OCI-LY7 (cell line): ENCODE measurements around the gene PCDHGA7. TPM values are rescaled to one million over a fixed set of nuclear protein-coding genes. Genes with fewer than 3 reads are reported as not detected.

Source experiments
- BruUV-seq: library from RNA; stranded (reverse); fragments of 400-500 nt; replicated peaks from 2 replicates; lab custom pipeline; 2021; lab: Mats Ljungman, UMichigan
- CTCF ChIA-PET: fragments of 300-600 bp; sonication (Branson Sonifier 250); formaldehyde crosslinking; loops from one replicate; lab custom pipeline; 2022; ENCODE audit warnings: antibody characterized with exemption; ENCODE audit not compliant: unreplicated experiment; lab: Charles Lee
- POLR2A ChIA-PET: fragments of 300-600 bp; sonication (Branson Sonifier 250); formaldehyde crosslinking; loops from one replicate; lab custom pipeline; 2022; ENCODE audit warnings: antibody characterized with exemption; lab: Charles Lee
- DNase-seq: peaks from one replicate; pipeline ENCODE4 v3.0.0-alpha.2; 2015; ENCODE audit warnings: low spot score
- H2AFZ ChIP-seq: fragments of 200-600 bp; sonication (generic), shearing (Covaris generic); 2 replicates; pipeline ENCODE4 v1.6.1; 2014; ENCODE audit warnings: mild to moderate bottlenecking, antibody characterized with exemption, low read length, moderate library complexity
- H3K27ac ChIP-seq: fragments of 200-600 bp; sonication (generic); 2 replicates; pipeline ENCODE4 v1.5.1; 2014; ENCODE audit warnings: mixed run types, low read depth, mild to moderate bottlenecking, moderate library complexity, low read length, inconsistent platforms; ENCODE audit not compliant: poor library complexity, severe bottlenecking
- H3K36me3 ChIP-seq: fragments of 200-600 bp; sonication (generic); 2 replicates; pipeline ENCODE4 v1.6.1; 2014; ENCODE audit warnings: mild to moderate bottlenecking, antibody characterized with exemption, low read length, moderate library complexity, mixed read lengths; ENCODE audit not compliant: insufficient read depth
- H3K4me1 ChIP-seq: fragments of 200-600 bp; sonication (generic); 2 replicates; pipeline ENCODE4 v1.5.1; 2014; ENCODE audit warnings: mild to moderate bottlenecking, low read length; ENCODE audit not compliant: insufficient read depth, poor library complexity, severe bottlenecking
- H3K4me2 ChIP-seq: fragments of 200-600 bp; sonication (generic); 2 replicates; pipeline ENCODE4 v1.6.1; 2014; ENCODE audit warnings: mild to moderate bottlenecking, low read length
- H3K4me3 ChIP-seq: fragments of 200-600 bp; sonication (generic); 2 replicates; pipeline ENCODE4 v1.5.1; 2014; ENCODE audit warnings: mild to moderate bottlenecking, low read depth, low read length; ENCODE audit not compliant: poor library complexity, severe bottlenecking
- H3K79me2 ChIP-seq: fragments of 200-600 bp; sonication (generic); 2 replicates; pipeline ENCODE4 v1.6.1; 2016; ENCODE audit warnings: low read depth, mild to moderate bottlenecking, low read length, moderate library complexity, mixed read lengths; ENCODE audit not compliant: insufficient read depth
- H3K9me2 ChIP-seq: fragments of 200-600 bp; sonication (generic); 2 replicates; pipeline ENCODE4 v1.6.1; 2016; ENCODE audit warnings: mild to moderate bottlenecking, low read length, mixed read lengths; ENCODE audit not compliant: insufficient read depth
- H3K9me3 ChIP-seq: fragments of 200-600 bp; sonication (generic); 2 replicates; pipeline ENCODE4 v1.6.1; 2014; ENCODE audit warnings: mild to moderate bottlenecking, mixed run types, low read length, mixed read lengths
- H4K20me1 ChIP-seq: fragments of 200-600 bp; sonication (generic); 2 replicates; pipeline ENCODE4 v1.6.1; 2014; ENCODE audit warnings: mild to moderate bottlenecking, antibody characterized with exemption, low read length, moderate library complexity, mixed read lengths; ENCODE audit not compliant: insufficient read depth
- CTCF ChIP-seq: fragments of 200-600 bp; sonication (generic); conservative IDR thresholded peaks from 2 replicates; pipeline ENCODE4 v1.5.1; 2014; ENCODE audit warnings: mild to moderate bottlenecking, antibody characterized with exemption, low read length, moderate library complexity, mixed read lengths
- EZH2phosphoT487 ChIP-seq: fragments of 200-600 bp; sonication (generic); IDR thresholded peaks from 2 replicates; pipeline ENCODE4 v1.6.1; 2018; ENCODE audit warnings: low read depth, borderline replicate concordance, mild to moderate bottlenecking, mixed run types, antibody characterized with exemption, low read length, moderate library complexity, mixed read lengths
- intact Hi-C: fragments of 100-400 bp; cut with micrococcal nuclease; formaldehyde crosslinking; loops from one replicate; pipeline ENCODE4 v1.10.0; 2022; ENCODE audit not compliant: unreplicated experiment
- total RNA-seq, 2 experiments: library from RNA; depleted of rRNA in 1 of 2; stranded (reverse); fragments of >200 nt in 1 of 2; shearing (Covaris generic) in 1 of 2; gene quantifications; 2 replicates each; pipeline ENCODE4 v1.2.3, GENCODE V29; 2014 to 2022

Gene PCDHGA7
- total RNA-seq, 2 experiments from 2014 or later = 5.6 to 6.4 TPM

GRCh38 chr5:141342773-141343172 is 39.8 kb upstream of the PCDHGA7 start:
- intact Hi-C loops = no loop called here
- ChIA-PET POLR2A (interaction anchor here (0.7 to 1.4 kb wide), 2 partner anchors 31 to 37 kb away, joined by 3 read pairs; no protein-coding TSS in a partner anchor), CTCF (interaction anchor here (1.3 kb wide), 1 partner anchor 22 kb away, joined by 3 read pairs; the partner anchor contains the start of gene TAF7)
- no peak overlapping the region for H3K4me3 ChIP-seq
- no peaks in the 10 kb centered on the region for H4K20me1 ChIP-seq
- no peaks in the 10 kb centered on the region for H3K79me2 ChIP-seq
- BruUV-seq = no TSS peak
- H3K27ac ChIP-seq = no peak overlapping the region
- no peak for DNase-seq
- no peaks in the 10 kb centered on the region for H3K4me1 ChIP-seq
- no peak overlapping the region for H3K4me2 ChIP-seq
- no peak for TF ChIP-seq EZH2phosphoT487
- no peak for TF ChIP-seq CTCF
- no peaks in the 10 kb centered on the region for H3K9me2 ChIP-seq
- H2AFZ ChIP-seq = no peak overlapping the region
- no peaks in the 10 kb centered on the region for H3K36me3 ChIP-seq
- H3K9me3 ChIP-seq = no peaks in the 10 kb centered on the region

- TF ChIP-seq CTCF (peak; percentile 62), EZH2phosphoT487 (no peak)
- DNase-seq = peak; percentile 17
- no peaks in the 10 kb centered on the region for H3K9me2 ChIP-seq
- H3K79me2 ChIP-seq = no peaks in the 10 kb centered on the region
- no peaks in the 10 kb centered on the region for H3K36me3 ChIP-seq
- POLR2A ChIA-PET = interaction anchor here (0.7 to 1.4 kb wide), 2 partner anchors 32 to 37 kb away, joined by 3 read pairs; no protein-coding TSS in a partner anchor
- H3K4me3 ChIP-seq = no peak within 1 kb of the TSS
- H3K4me2 ChIP-seq = no peak within 1 kb of the TSS
- no peaks in the 10 kb centered on the region for H3K9me3 ChIP-seq
- H3K27ac ChIP-seq = no peak within 1 kb of the TSS
- no peaks in the 10 kb centered on the region for H3K4me1 ChIP-seq
- no peak within 1 kb of the TSS for H2AFZ ChIP-seq
- no peaks in the 10 kb centered on the region for H4K20me1 ChIP-seq
- intact Hi-C loops = no loop called here
- BruUV-seq = no TSS peak
- CTCF ChIA-PET = interaction anchor here (1.3 kb wide), 1 partner anchor 23 kb away, joined by 3 read pairs; the partner anchor contains the start of gene TAF7
Observed at GRCh38 chr5:141343242-141343952, 39.1 kb upstream of the PCDHGA7 start, which contains the start of gene PCDHGA3. TSS of gene PCDHGA3 (plus strand) at chr5:141343829. CDS start at chr5:141344034, 205 bp downstream.
